GM12873 (cell line): ENCODE data around the gene TCF7L1.

Experiments
- CTCF ChIP-seq: IDR thresholded peaks from 2 replicates; pipeline ENCODE4 v1.5.1; 2012; ENCODE audit warnings: low read depth, mild to moderate bottlenecking, moderate library complexity, low read length, control low read depth; ENCODE audit not compliant: insufficient read depth; ENCODE audit errors: missing control alignments

TCF7L1 gene

GRCh38 chr2:85325466-85325811, 192.2 kb downstream of the TCF7L1 start:
- TF ChIP-seq CTCF, result no peak

GRCh38 chr2:85326406-85327159, 193.4 kb downstream of the TCF7L1 start:
- no peak for TF ChIP-seq CTCF

GRCh38 chr2:85327160-85327821, 194.1 kb downstream of the TCF7L1 start:
- no peak for TF ChIP-seq CTCF

GRCh38 chr2:85327822-85328617, 194.8 kb downstream of the TCF7L1 start, which contains the start of gene TGOLN2:
Gene TGOLN2 (minus strand): TSS chr2:85327989. CDS start chr2:85327962, 27 bp downstream.
- TF ChIP-seq CTCF, result peak; percentile 7

- TF ChIP-seq CTCF, result no peak
These were observed 196.0 kb downstream of the TCF7L1 start for GRCh38 chr2:85329181-85329651.

- peak; percentile 6 for TF ChIP-seq CTCF
These were observed 197.8 kb downstream of the TCF7L1 start for GRCh38 chr2:85330839-85331636.
